ENCODE data around the gene CTRL.

Gene CTRL

GRCh38 chr16:67927131-67927941 lies 4.3 kb downstream of the CTRL start:
- CTCF ChIA-PET = interaction anchor here (1.1 kb wide), 1 partner anchor 111 kb away, joined by 3 read pairs; no protein-coding TSS in a partner anchor
- POLR2A ChIA-PET = no interaction called here
- TF ChIP-seq BHLHE40 (IDR thresholded peaks at IDR 0.05; ENCODE audit: borderline replicate concordance) = no peak
- TF ChIP-seq ARNT (IDR thresholded peaks at IDR 0.05) = no peak
- TF ChIP-seq FOXM1 (IDR thresholded peaks at IDR 0.05; ENCODE audit: borderline replicate concordance) = no peak
- no peak for TF ChIP-seq SP1 (IDR thresholded peaks at IDR 0.05)
- TF ChIP-seq PKNOX1 (IDR thresholded peaks at IDR 0.05) = no peak
- no peak for TF ChIP-seq L3MBTL2 (conservative IDR thresholded peaks at IDR 0.05)
- TF ChIP-seq CTBP1 (IDR thresholded peaks at IDR 0.05; ENCODE audit: borderline replicate concordance) = no peak
- no peak for TF ChIP-seq LEF1 (IDR thresholded peaks at IDR 0.05; ENCODE audit: borderline replicate concordance)
- no peak for TF ChIP-seq FOXA1 (IDR thresholded peaks at IDR 0.05)
- TF ChIP-seq ELF4 (IDR thresholded peaks at IDR 0.05) = no peak
- no peak for TF ChIP-seq SUZ12 (IDR thresholded peaks at IDR 0.05)
- TF ChIP-seq ZNF384 (IDR thresholded peaks at IDR 0.05) = no peak
- no peak for TF ChIP-seq FOXK2 (IDR thresholded peaks at IDR 0.05)
- TF ChIP-seq TARDBP (IDR thresholded peaks at IDR 0.05) = no peak
- TF ChIP-seq NFRKB (IDR thresholded peaks at IDR 0.05) = no peak
- no peak for TF ChIP-seq HDGF (IDR thresholded peaks at IDR 0.05; ENCODE audit: borderline replicate concordance)
- DNase-seq (ENCODE audit: extremely low spot score) = no peak

DNA sequence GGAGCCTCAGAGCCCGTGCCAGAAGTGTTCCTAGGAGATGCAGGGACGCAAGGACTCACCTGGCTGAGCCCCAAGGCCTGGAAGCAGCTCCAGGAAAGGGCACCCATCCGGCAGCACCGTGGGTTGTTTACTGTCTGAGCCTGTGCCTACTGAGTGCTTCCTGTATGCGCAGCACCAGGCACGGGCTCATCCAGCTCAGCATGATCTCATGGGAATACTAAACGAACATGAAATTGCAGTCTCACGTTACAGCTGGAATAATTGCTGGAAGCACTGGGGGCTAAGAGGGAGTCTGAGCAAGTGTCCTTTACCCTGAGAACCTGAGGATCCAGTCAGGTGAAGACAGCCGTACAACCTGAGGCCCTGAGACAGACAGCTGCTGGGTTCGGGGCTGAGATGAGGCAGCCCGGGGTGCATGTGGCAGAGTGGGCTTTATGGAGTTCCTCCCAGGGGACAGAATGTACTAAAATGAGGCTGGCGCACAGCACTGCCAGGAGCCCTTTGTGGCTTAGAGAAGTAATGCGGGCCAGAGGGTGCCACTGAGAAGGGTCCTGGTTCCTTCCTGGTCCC lies 5.4 kb downstream of the CTRL start:
- TF ChIP-seq NFRKB (IDR thresholded peaks at IDR 0.05) (no peak), FOXA1 (IDR thresholded peaks at IDR 0.05) (no peak), TARDBP (IDR thresholded peaks at IDR 0.05) (no peak), HDGF (IDR thresholded peaks at IDR 0.05; ENCODE audit: borderline replicate concordance) (no peak), SUZ12 (IDR thresholded peaks at IDR 0.05) (no peak), CTBP1 (IDR thresholded peaks at IDR 0.05; ENCODE audit: borderline replicate concordance) (no peak)
- CTCF ChIA-PET = interaction anchor here (0.8 to 1.2 kb wide), 4 partner anchors 42 to 254 kb away, joined by 3 to 4 read pairs (median 3); no protein-coding TSS in a partner anchor
- POLR2A ChIA-PET = interaction anchor here (0.9 to 2.9 kb wide), 4 partner anchors 9 to 207 kb away, joined by 3 to 12 read pairs (median 6); partner anchors contain the start of genes GFOD2, NUTF2 and PSKH1
- DNase-seq (ENCODE audit: extremely low spot score) = peak; percentile 62

GRCh38 chr16:67924140-67924906 lies 7.3 kb downstream of the CTRL start:
- TF ChIP-seq SP1 (IDR thresholded peaks at IDR 0.05) = no peak
- no peak for TF ChIP-seq TARDBP (IDR thresholded peaks at IDR 0.05)
- TF ChIP-seq HDGF (IDR thresholded peaks at IDR 0.05; ENCODE audit: borderline replicate concordance) = no peak
- no peak for TF ChIP-seq FOXK2 (IDR thresholded peaks at IDR 0.05)
- no peak for TF ChIP-seq PKNOX1 (IDR thresholded peaks at IDR 0.05)
- TF ChIP-seq SUZ12 (IDR thresholded peaks at IDR 0.05) = no peak
- no peak for TF ChIP-seq L3MBTL2 (conservative IDR thresholded peaks at IDR 0.05)
- TF ChIP-seq CTBP1 (IDR thresholded peaks at IDR 0.05; ENCODE audit: borderline replicate concordance) = no peak
- TF ChIP-seq FOXA1 (IDR thresholded peaks at IDR 0.05) = no peak
- TF ChIP-seq ELF4 (IDR thresholded peaks at IDR 0.05) = no peak
- no peak for TF ChIP-seq BHLHE40 (IDR thresholded peaks at IDR 0.05; ENCODE audit: borderline replicate concordance)
- TF ChIP-seq NFRKB (IDR thresholded peaks at IDR 0.05) = no peak
- TF ChIP-seq LEF1 (IDR thresholded peaks at IDR 0.05; ENCODE audit: borderline replicate concordance) = no peak
- no peak for TF ChIP-seq FOXM1 (IDR thresholded peaks at IDR 0.05; ENCODE audit: borderline replicate concordance)
- POLR2A ChIA-PET = interaction anchor here (1.9 to 2.9 kb wide), 2 partner anchors 11 to 205 kb away, joined by 5 to 12 read pairs; partner anchors contain the start of gene GFOD2
- CTCF ChIA-PET = interaction anchor here (0.6 to 1.2 kb wide), 3 partner anchors 108 to 403 kb away, joined by 3 to 6 read pairs (median 4); no protein-coding TSS in a partner anchor
- no peak for DNase-seq (ENCODE audit: extremely low spot score)

DNA sequence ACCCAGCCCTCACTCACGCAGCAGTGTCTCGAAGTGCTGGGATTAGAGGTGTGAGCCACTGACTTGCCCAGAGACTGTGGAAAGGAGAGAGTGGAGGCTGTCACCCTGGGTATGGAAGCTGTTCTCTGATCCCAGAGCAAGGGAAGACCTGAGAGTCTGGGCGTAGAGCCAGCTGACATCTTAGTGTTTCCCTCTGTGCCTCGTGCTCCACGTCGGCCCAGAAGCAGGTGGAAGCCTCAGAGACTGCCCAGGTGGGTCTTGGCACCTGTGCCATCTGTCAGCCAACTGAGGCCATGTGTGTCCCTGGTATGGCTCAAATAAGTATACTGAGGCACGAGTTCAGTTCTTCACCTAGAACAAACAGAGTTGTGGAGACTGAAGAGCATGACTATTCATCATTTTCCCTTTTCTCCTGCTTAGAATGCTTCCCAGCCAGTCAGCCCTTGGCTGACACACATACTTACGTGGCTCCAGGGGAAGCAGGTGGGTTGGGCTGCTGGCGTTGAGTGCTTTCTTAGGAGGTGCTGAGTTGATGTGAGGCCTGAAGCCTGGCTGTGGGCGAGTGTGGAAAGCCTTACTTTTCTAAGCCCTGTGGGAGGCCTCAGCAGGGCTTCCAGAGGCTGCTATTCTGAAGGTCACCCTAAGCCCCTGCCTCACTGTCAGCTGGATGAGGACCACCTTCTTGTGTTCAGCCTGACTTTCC lies 8.1 kb downstream of the CTRL start:
- CTCF ChIA-PET = no interaction called here

DNA sequence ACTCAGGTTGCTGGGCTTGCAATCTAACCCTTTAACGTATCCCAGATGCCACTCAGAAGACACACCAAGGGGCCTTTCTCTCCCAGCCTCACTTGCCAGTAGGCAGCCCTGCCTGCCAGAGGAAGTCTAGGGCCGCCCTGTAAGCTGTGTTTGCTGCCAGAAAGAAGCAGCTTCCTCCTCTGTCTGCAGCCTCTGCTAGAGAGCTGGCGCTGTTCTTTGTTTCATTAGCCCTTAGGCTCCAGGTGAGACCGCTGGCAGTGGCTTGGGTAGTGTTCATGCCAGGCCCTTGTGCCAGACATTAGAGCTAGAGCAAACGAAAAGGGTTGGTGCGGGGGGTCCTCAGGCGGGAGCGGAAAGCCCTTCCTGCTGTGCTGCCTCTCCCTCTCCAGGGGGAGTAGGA lies 8.9 kb downstream of the CTRL start:
- no peak for DNase-seq (ENCODE audit: extremely low spot score)
- no peak for TF ChIP-seq L3MBTL2 (conservative IDR thresholded peaks at IDR 0.05)
- no peak for TF ChIP-seq FOXA1 (IDR thresholded peaks at IDR 0.05)
- TF ChIP-seq ELF4 (IDR thresholded peaks at IDR 0.05) = no peak
- TF ChIP-seq NFRKB (IDR thresholded peaks at IDR 0.05) = no peak
- no peak for TF ChIP-seq BHLHE40 (IDR thresholded peaks at IDR 0.05; ENCODE audit: borderline replicate concordance)
- TF ChIP-seq ARNT (IDR thresholded peaks at IDR 0.05) = no peak
- TF ChIP-seq HDGF (IDR thresholded peaks at IDR 0.05; ENCODE audit: borderline replicate concordance) = no peak
- no peak for TF ChIP-seq LEF1 (IDR thresholded peaks at IDR 0.05; ENCODE audit: borderline replicate concordance)
- TF ChIP-seq FOXK2 (IDR thresholded peaks at IDR 0.05) = no peak
- TF ChIP-seq SUZ12 (IDR thresholded peaks at IDR 0.05) = no peak
- TF ChIP-seq FOXM1 (IDR thresholded peaks at IDR 0.05; ENCODE audit: borderline replicate concordance) = no peak
- no peak for TF ChIP-seq ZNF384 (IDR thresholded peaks at IDR 0.05)
- TF ChIP-seq CTBP1 (IDR thresholded peaks at IDR 0.05; ENCODE audit: borderline replicate concordance) = no peak
- TF ChIP-seq TARDBP (IDR thresholded peaks at IDR 0.05) = no peak
- TF ChIP-seq PKNOX1 (IDR thresholded peaks at IDR 0.05) = no peak
- no peak for TF ChIP-seq SP1 (IDR thresholded peaks at IDR 0.05)
- CTCF ChIA-PET = no interaction called here
- POLR2A ChIA-PET = interaction anchor here (0.6 kb wide), 1 partner anchor 277 kb away, joined by 3 read pairs; no protein-coding TSS in a partner anchor

More for the DNA sequence above, 8.1 kb downstream of the CTRL start:
- TF ChIP-seq ELF4 (IDR thresholded peaks at IDR 0.05) = no peak
- TF ChIP-seq ZNF384 (IDR thresholded peaks at IDR 0.05) = no peak
- TF ChIP-seq L3MBTL2 (conservative IDR thresholded peaks at IDR 0.05) = no peak
- TF ChIP-seq HDGF (IDR thresholded peaks at IDR 0.05; ENCODE audit: borderline replicate concordance) = no peak
- TF ChIP-seq NFRKB (IDR thresholded peaks at IDR 0.05) = no peak
- TF ChIP-seq BHLHE40 (IDR thresholded peaks at IDR 0.05; ENCODE audit: borderline replicate concordance) = no peak
- no peak for TF ChIP-seq FOXK2 (IDR thresholded peaks at IDR 0.05)
- no peak for TF ChIP-seq TARDBP (IDR thresholded peaks at IDR 0.05)
- TF ChIP-seq SUZ12 (IDR thresholded peaks at IDR 0.05) = no peak
- no peak for TF ChIP-seq FOXM1 (IDR thresholded peaks at IDR 0.05; ENCODE audit: borderline replicate concordance)
- POLR2A ChIA-PET = interaction anchor here (0.6 kb wide), 1 partner anchor 278 kb away, joined by 3 read pairs; no protein-coding TSS in a partner anchor
- no peak for DNase-seq (ENCODE audit: extremely low spot score)

Data from HEK293T (cell line).